Measurements from ENCODE around the gene ALKBH8. TPM values are rescaled to one million over a fixed set of nuclear protein-coding genes. Genes with fewer than 3 reads are reported as not detected.
"Not testable (repeated sequence)": the region's sequence is repeated elsewhere in the genome, so short reads cannot be mapped to it uniquely, and the experiment has no call there.

The ALKBH8 gene
- total RNA-seq, 2 experiments from 2014 or later: 8.3 to 8.9 TPM

GRCh38 chr11:107591378-107592230, 26.1 kb upstream of the ALKBH8 start:
- H3K27me3 Mint-ChIP-seq: peaks cover 81% of the 10 kb centered on the region
- H3K9me3 Mint-ChIP-seq: no peaks in the 10 kb centered on the region
- H3K4me1 Mint-ChIP-seq: peaks cover 24% of the 10 kb centered on the region
- CTCF ChIA-PET: no interaction called here
- H3K36me3 Mint-ChIP-seq (ENCODE audit: low read depth): peaks cover 1% of the 10 kb centered on the region
- H3K4me3 Mint-ChIP-seq: peak overlapping the region; percentile 72
- DNase-seq: peak; percentile 8
- POLR2A ChIA-PET: no interaction called here
- H3K27ac Mint-ChIP-seq: no peak overlapping the region

GRCh38 chr11:107590460-107591377, 25.2 kb upstream of the ALKBH8 start, which contains the start of gene ELMOD1:
TSS of gene ELMOD1 (plus strand) at chr11:107591147. CDS start at chr11:107618190, 27,043 bp downstream.
- CTCF ChIA-PET: interaction anchor here (1.2 kb wide), 1 partner anchor 26 kb away, joined by 3 read pairs; no protein-coding TSS in a partner anchor
- peak; percentile 37 for DNase-seq
- POLR2A ChIA-PET: no interaction called here
- H3K36me3 Mint-ChIP-seq (ENCODE audit: low read depth): peaks cover 1% of the 10 kb centered on the region
- peak within 1 kb of the TSS; percentile 72 for H3K4me3 Mint-ChIP-seq
- H3K4me1 Mint-ChIP-seq: peaks cover 24% of the 10 kb centered on the region
- no peak within 1 kb of the TSS for H3K27ac Mint-ChIP-seq
- H3K9me3 Mint-ChIP-seq: no peaks in the 10 kb centered on the region
- H3K27me3 Mint-ChIP-seq: peaks cover 88% of the 10 kb centered on the region

- DNase-seq: no peak
- H3K27ac Mint-ChIP-seq: no peak overlapping the region
- H3K4me3 Mint-ChIP-seq: no peak overlapping the region
- peaks cover 20% of the 10 kb centered on the region for H3K4me1 Mint-ChIP-seq
- peaks cover 77% of the 10 kb centered on the region for H3K27me3 Mint-ChIP-seq
- H3K9me3 Mint-ChIP-seq: no peaks in the 10 kb centered on the region
- H3K36me3 Mint-ChIP-seq (ENCODE audit: low read depth): peaks cover 1% of the 10 kb centered on the region
- ChIA-PET POLR2A (no interaction called here), CTCF (no interaction called here)
Observed at GRCh38 chr11:107587306-107587979, 21.9 kb upstream of the ALKBH8 start.

- Mint-ChIP-seq H3K27me3 (peaks cover 50% of the 10 kb centered on the region), H3K9me3 (peaks cover 4% of the 10 kb centered on the region), H3K36me3 (ENCODE audit: low read depth) (no peaks in the 10 kb centered on the region), H3K4me3 (no peak overlapping the region), H3K4me1 (no peaks in the 10 kb centered on the region), H3K27ac (no peak overlapping the region)
- DNase-seq: no peak
- ChIA-PET CTCF (interaction anchor here (0.8 kb wide), 2 partner anchors 18 to 21 kb away, joined by 3 read pairs; partner anchors contain the start of gene ALKBH8), POLR2A (no interaction called here)
Observed at GRCh38 chr11:107583629-107584195, 18.2 kb upstream of the ALKBH8 start.

- POLR2A ChIA-PET: no interaction called here
Observed at GRCh38 chr11:107581147-107581546, 15.6 kb upstream of the ALKBH8 start.

GRCh38 chr11:107579169-107579568, 13.6 kb upstream of the ALKBH8 start:
- H3K4me3 Mint-ChIP-seq; H3K27ac Mint-ChIP-seq; H3K9me3 Mint-ChIP-seq; H3K36me3 Mint-ChIP-seq (ENCODE audit: low read depth); H3K4me1 Mint-ChIP-seq; CTCF ChIA-PET; POLR2A ChIA-PET; DNase-seq: not testable (repeated sequence)
- H3K27me3 Mint-ChIP-seq: peaks cover 13% of the 10 kb centered on the region

More at GRCh38 chr11:107581147-107581546, 15.6 kb upstream of the ALKBH8 start:
- DNase-seq: no peak
- no peaks in the 10 kb centered on the region for H3K36me3 Mint-ChIP-seq (ENCODE audit: low read depth)
- no peak overlapping the region for H3K27ac Mint-ChIP-seq
- H3K27me3 Mint-ChIP-seq: peaks cover 25% of the 10 kb centered on the region
- no peaks in the 10 kb centered on the region for H3K4me1 Mint-ChIP-seq
- H3K9me3 Mint-ChIP-seq: peaks cover 4% of the 10 kb centered on the region
- CTCF ChIA-PET: interaction anchor here (1.8 kb wide), 1 partner anchor 8 kb away, joined by 3 read pairs; no protein-coding TSS in a partner anchor
- H3K4me3 Mint-ChIP-seq: no peak overlapping the region

- H3K27me3 Mint-ChIP-seq: peaks cover 8% of the 10 kb centered on the region
- POLR2A ChIA-PET: no interaction called here
- no peak for DNase-seq
- CTCF ChIA-PET: interaction anchor here (1.7 kb wide), 1 partner anchor 20 kb away, joined by 7 read pairs; no protein-coding TSS in a partner anchor
- H3K4me1 Mint-ChIP-seq: no peaks in the 10 kb centered on the region
- no peak overlapping the region for H3K4me3 Mint-ChIP-seq
- H3K9me3 Mint-ChIP-seq: peaks cover 4% of the 10 kb centered on the region
- no peaks in the 10 kb centered on the region for H3K36me3 Mint-ChIP-seq (ENCODE audit: low read depth)
- H3K27ac Mint-ChIP-seq: no peak overlapping the region
Observed at GRCh38 chr11:107577346-107577711, 11.8 kb upstream of the ALKBH8 start.

- H3K4me1 Mint-ChIP-seq; H3K9me3 Mint-ChIP-seq; H3K4me3 Mint-ChIP-seq; POLR2A ChIA-PET; H3K36me3 Mint-ChIP-seq (ENCODE audit: low read depth); H3K27ac Mint-ChIP-seq; H3K27me3 Mint-ChIP-seq: not testable (repeated sequence)
- CTCF ChIA-PET: interaction anchor here (0.6 to 1.7 kb wide), 3 partner anchors 20 to 311 kb away, joined by 3 to 7 read pairs (median 7); no protein-coding TSS in a partner anchor
- DNase-seq: peak; percentile 59
Observed at GRCh38 chr11:107576497-107577345, 11.2 kb upstream of the ALKBH8 start.

- H3K36me3 Mint-ChIP-seq (ENCODE audit: low read depth): no peaks in the 10 kb centered on the region
- DNase-seq: no peak
- H3K4me3 Mint-ChIP-seq: no peak overlapping the region
- ChIA-PET POLR2A (no interaction called here), CTCF (interaction anchor here (0.9 kb wide), 1 partner anchor 8 kb away, joined by 3 read pairs; no protein-coding TSS in a partner anchor)
- H3K27ac Mint-ChIP-seq: no peak overlapping the region
- H3K4me1 Mint-ChIP-seq: no peaks in the 10 kb centered on the region
- peaks cover 3% of the 10 kb centered on the region for H3K27me3 Mint-ChIP-seq
- H3K9me3 Mint-ChIP-seq: no peaks in the 10 kb centered on the region
Observed at GRCh38 chr11:107573438-107573837, 7.9 kb upstream of the ALKBH8 start.

- ChIA-PET POLR2A (no interaction called here), CTCF (no interaction called here)
- DNase-seq: no peak
- H3K27ac Mint-ChIP-seq: no peak overlapping the region
- H3K27me3 Mint-ChIP-seq: peaks cover 3% of the 10 kb centered on the region
- no peaks in the 10 kb centered on the region for H3K9me3 Mint-ChIP-seq
- no peak overlapping the region for H3K4me3 Mint-ChIP-seq
- no peaks in the 10 kb centered on the region for H3K36me3 Mint-ChIP-seq (ENCODE audit: low read depth)
- peaks cover 21% of the 10 kb centered on the region for H3K4me1 Mint-ChIP-seq
Observed at GRCh38 chr11:107570015-107570414, 4.5 kb upstream of the ALKBH8 start.

- H3K4me3 Mint-ChIP-seq: no peak overlapping the region
Observed at GRCh38 chr11:107567739-107568335, 2.3 kb upstream of the ALKBH8 start.

More at GRCh38 chr11:107567739-107568335, 2.3 kb upstream of the ALKBH8 start:
- CTCF ChIA-PET: interaction anchor here (0.6 kb wide), 1 partner anchor 350 kb away, joined by 4 read pairs; no protein-coding TSS in a partner anchor
- POLR2A ChIA-PET: no interaction called here
- DNase-seq: no peak
- no peaks in the 10 kb centered on the region for H3K27me3 Mint-ChIP-seq
- H3K36me3 Mint-ChIP-seq (ENCODE audit: low read depth): no peaks in the 10 kb centered on the region
- no peaks in the 10 kb centered on the region for H3K9me3 Mint-ChIP-seq
- no peak overlapping the region for H3K27ac Mint-ChIP-seq
- H3K4me1 Mint-ChIP-seq: peaks cover 40% of the 10 kb centered on the region
